ENCODE data around the gene CNTN4.

The CNTN4 gene

DNA sequence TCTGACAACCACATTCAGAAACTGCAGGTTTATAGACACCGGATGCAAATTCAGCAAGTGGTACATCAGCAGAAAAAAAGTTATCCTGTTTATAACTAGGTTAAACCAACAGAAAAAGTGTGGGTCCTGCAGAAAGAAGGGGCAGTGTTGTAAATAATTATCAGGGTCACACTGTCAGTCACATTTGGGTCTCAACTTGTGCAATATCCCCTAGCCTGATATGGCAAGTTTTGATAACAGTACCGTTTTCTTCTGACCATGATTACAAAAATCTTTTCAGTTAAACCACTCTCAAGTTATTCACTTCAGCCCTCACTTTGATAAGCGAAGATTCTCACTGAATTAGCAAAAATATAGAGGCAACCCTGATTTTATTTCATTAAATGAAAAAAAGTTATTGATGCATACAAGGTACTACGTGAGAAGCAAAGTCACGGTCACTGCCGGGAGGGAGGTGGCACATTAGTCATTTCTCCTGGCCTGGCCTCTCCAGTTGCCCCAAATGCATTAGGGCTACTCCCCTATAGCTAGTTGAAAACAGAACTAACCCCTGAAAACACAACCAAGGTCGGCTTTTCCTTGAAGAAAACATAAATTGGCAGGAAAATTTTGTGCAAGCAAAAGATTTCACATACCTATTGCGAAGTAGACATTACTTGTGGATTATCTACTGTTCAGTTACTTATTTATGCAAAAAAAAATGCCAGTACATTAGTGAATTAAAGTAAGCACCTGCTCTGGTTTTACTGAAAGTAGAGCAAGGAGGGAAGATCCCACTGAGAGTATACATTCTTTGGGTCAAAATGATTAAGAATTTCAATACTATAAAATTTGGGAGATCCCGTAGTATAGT lies 982.9 kb downstream of the CNTN4 start:
- DNase-seq, result no peak
- Mint-ChIP-seq H3K27ac (no peak overlapping the region), H3K4me1 (peaks cover 6% of the 10 kb centered on the region), H3K4me3 (no peak overlapping the region), H3K36me3 (ENCODE audit: low read depth) (no peaks in the 10 kb centered on the region), H3K27me3 (ENCODE audit: low read depth, poor library complexity) (no peaks in the 10 kb centered on the region), H3K9me3 (no peaks in the 10 kb centered on the region)
- TF ChIP-seq, protein P1, sequence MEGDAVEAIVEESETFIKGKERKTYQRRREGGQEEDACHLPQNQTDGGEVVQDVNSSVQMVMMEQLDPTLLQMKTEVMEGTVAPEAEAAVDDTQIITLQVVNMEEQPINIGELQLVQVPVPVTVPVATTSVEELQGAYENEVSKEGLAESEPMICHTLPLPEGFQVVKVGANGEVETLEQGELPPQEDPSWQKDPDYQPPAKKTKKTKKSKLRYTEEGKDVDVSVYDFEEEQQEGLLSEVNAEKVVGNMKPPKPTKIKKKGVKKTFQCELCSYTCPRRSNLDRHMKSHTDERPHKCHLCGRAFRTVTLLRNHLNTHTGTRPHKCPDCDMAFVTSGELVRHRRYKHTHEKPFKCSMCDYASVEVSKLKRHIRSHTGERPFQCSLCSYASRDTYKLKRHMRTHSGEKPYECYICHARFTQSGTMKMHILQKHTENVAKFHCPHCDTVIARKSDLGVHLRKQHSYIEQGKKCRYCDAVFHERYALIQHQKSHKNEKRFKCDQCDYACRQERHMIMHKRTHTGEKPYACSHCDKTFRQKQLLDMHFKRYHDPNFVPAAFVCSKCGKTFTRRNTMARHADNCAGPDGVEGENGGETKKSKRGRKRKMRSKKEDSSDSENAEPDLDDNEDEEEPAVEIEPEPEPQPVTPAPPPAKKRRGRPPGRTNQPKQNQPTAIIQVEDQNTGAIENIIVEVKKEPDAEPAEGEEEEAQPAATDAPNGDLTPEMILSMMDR (IDR thresholded peaks at IDR 0.05), result no peak

DNA sequence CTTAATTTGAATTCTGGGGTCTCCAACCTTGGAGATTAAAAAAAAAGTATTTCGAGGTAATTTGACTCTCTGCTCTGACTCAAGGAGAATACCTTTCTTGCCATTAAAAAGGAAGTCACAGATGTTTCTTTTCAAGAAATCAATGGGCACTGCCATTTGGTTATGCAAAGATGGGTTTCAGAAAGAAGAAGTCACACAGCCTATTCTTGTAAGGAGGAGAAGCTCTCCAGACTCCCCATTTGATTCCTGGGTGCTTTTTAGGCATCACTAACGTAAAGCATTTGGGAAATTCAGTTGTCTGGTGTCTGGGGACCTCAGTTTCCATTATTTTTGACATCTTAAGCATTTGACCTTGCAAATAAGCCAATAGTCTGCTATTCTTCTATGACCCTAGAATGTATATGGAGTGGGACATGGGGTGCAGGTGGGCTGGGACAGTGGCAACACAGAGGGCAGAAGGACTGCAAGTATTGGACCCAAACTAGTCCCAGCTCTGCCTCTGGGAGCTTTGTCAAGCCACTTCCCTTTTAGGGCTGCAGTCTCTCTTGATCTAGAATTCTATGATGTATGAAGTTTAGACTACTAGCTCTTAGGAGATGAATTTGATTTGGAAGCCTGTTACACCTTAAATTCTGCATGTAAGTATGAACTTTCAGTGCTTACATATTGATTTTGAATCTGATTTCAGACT lies 983.7 kb downstream of the CNTN4 start:
- no peaks in the 10 kb centered on the region for H3K27me3 Mint-ChIP-seq (ENCODE audit: low read depth, poor library complexity)
- no peak for DNase-seq
- no peaks in the 10 kb centered on the region for H3K36me3 Mint-ChIP-seq (ENCODE audit: low read depth)
- no peak overlapping the region for H3K27ac Mint-ChIP-seq
- H3K4me3 Mint-ChIP-seq, result no peak overlapping the region
- TF ChIP-seq, protein P1 (IDR thresholded peaks at IDR 0.05), result no peak
- no peaks in the 10 kb centered on the region for H3K9me3 Mint-ChIP-seq
- peaks cover 6% of the 10 kb centered on the region for H3K4me1 Mint-ChIP-seq

DNA sequence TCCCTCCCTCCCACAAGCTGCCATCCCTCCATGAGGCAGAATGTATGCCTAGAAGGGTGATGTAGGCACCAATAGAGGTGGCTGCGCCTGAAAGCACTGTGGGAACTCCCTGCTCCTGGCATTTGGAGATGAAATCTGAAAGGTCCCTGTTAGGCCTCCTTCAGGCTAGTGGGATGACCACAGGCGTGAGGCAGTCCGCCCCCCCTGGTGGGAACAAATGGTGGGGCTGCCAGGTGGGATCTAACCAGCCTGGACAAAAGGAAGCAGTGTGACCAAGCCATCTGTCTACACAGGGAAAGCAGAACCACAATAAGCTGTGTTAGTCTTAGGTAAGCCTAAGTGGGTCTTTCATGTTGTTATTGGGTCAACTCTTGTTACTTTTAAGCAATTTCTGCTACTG lies 986.2 kb downstream of the CNTN4 start:
- TF ChIP-seq, protein P1 (IDR thresholded peaks at IDR 0.05), result no peak
- Mint-ChIP-seq H3K36me3 (ENCODE audit: low read depth) (no peaks in the 10 kb centered on the region), H3K27me3 (ENCODE audit: low read depth, poor library complexity) (no peaks in the 10 kb centered on the region), H3K27ac (no peak overlapping the region), H3K9me3 (no peaks in the 10 kb centered on the region), H3K4me1 (peaks cover 6% of the 10 kb centered on the region), H3K4me3 (no peak overlapping the region)
- no peak for DNase-seq

DNA sequence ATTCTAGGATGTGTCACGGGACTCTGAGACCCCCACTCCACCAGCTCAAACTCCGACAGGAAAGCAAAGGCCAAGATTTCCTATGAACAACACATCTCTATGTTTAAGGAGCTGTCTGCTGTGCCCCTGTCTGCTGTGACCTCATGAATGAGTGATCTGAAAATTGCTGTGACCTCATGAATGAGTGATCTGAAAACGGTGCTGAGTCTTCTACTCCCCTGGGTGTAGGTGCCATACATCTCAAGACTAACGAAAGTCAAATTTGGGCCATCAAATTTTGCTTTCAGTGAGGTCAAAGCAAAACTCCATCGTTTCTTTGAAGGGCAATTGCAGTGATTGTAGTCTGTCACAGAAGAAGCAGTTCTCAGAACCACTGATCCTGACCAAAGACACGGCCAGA lies 987.1 kb downstream of the CNTN4 start:
- Mint-ChIP-seq H3K9me3 (no peaks in the 10 kb centered on the region), H3K27ac (no peak overlapping the region), H3K36me3 (ENCODE audit: low read depth) (no peaks in the 10 kb centered on the region), H3K4me1 (peaks cover 6% of the 10 kb centered on the region), H3K27me3 (ENCODE audit: low read depth, poor library complexity) (no peaks in the 10 kb centered on the region), H3K4me3 (no peak overlapping the region)
- TF ChIP-seq, protein P1 (IDR thresholded peaks at IDR 0.05), result no peak
- DNase-seq, result no peak

DNA sequence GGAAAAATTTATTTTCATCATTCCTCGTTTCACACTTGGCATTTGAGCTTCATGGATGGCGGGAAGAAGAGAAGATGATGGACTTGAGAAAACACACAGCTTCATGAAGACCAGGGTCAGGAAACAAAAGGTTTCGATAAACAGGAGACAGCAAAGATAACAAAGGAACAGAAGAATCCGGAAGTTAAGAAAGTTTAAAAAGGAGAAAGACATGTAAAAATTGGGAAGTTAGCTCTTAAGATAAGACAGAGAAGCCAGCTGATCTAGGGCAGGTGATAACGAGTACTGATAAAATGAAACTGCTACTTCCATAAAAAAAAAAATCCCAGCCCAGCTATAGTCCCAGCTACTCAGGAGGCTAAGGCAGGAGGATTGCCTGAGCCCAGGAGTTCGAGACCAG lies 987.6 kb downstream of the CNTN4 start:
- Mint-ChIP-seq H3K36me3 (ENCODE audit: low read depth) (no peaks in the 10 kb centered on the region), H3K27ac (no peak overlapping the region), H3K27me3 (ENCODE audit: low read depth, poor library complexity) (peaks cover under 1% of the 10 kb centered on the region), H3K4me3 (no peak overlapping the region), H3K9me3 (no peaks in the 10 kb centered on the region), H3K4me1 (peaks cover 6% of the 10 kb centered on the region)
- TF ChIP-seq, protein P1 (IDR thresholded peaks at IDR 0.05), result no peak
- no peak for DNase-seq

All from nephron progenitor cell (in vitro differentiated cells).